NCI-H526 treated with DMSO at 0.1 percent for 48 hours (cell line): ENCODE data around the gene FEZF2.

Source experiments
- DNase-seq: peaks from one replicate; lab custom pipeline; 2025; lab: John Stamatoyannopoulos, UW

The FEZF2 gene

GRCh38 chr3:62373215-62373614 lies at the start of gene FEZF2:
Gene FEZF2, minus strand, starts transcription at chr3:62373550. Its CDS starts 682 bp downstream, at chr3:62372868.
- no peak for DNase-seq

DNA sequence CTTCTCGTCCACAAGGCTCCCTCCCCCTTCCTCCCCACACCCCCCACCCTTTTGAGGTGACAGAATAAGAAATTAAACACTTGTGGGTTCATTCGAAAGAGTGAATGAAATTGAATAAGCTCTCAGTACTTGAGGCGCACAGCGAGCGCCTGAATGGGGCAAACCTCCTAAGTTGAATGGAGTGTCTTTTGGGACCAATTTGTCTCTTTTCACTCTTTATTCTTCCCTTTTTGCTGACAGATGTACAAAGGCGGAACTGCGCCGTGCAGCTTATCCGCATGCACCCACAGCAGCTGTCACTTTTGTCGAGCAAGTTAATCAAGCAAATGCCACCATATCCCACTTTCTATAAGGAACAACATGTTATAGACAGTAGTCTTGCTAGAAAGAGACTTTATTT lies 47.9 kb upstream of the FEZF2 start:
- DNase-seq, result no peak

DNA sequence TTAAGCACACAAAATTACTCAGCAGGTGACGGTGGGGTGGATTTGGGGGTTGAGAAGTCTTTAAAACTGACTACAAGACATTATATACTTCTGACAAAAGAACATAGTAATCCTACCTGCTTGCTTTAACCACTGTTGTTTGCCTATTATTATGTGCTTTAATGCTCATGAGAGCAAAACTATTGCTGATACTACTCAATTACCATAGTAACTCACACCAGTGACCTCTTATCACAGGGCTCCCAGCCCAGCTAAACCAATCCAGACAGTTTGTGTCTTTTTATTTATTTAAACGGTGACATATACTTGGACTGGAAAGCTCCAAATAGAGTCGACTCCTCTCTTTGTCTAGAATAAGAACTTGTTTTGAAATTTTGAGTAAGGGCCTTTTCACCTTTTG lies 42.8 kb upstream of the FEZF2 start:
- no peak for DNase-seq

GRCh38 chr3:62415312-62415801 lies 42.0 kb upstream of the FEZF2 start:
- DNase-seq, result no peak

GRCh38 chr3:62414786-62415185 lies 41.4 kb upstream of the FEZF2 start:
- DNase-seq, result no peak

- DNase-seq, result no peak
Measured at GRCh38 chr3:62413687-62414086, 40.3 kb upstream of the FEZF2 start.

DNA sequence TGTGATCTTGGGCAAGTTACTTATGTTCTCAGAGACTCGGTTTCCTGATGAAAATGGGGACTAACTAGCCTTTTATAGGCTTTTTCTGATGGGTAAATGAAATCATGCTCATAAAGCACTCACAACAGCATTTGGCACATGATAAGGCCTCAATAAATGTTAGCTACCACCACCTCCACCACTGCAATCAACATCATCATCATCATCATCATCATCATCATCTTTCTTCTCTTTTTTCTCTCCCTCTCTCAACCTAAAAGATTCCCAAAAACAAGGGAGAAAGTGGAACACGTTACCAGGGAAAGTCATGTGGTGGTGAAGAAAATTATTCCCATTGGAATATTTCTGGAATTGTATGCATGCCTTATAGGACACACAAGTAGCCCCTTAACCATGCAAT lies 33.6 kb upstream of the FEZF2 start:
- no peak for DNase-seq

DNA sequence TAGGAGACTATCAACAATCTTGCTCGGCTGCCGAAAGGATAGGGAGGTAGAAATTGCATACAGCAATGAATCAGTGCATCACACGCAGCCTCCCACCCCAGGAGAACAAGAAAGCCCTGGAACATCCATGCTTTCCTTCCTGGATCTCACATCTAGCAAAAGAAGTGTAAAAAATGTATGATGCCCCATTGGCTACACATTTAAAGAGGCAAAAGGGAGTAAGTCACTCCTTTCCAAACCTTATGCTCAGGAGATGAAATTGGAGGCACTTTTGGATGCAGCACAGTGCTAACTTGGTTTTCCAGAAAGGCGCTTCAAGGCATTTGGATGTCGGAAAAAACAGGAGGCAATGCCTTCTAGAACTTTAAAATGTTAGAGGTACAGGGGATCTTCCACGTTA lies 32.2 kb upstream of the FEZF2 start:
- DNase-seq, result no peak

DNA sequence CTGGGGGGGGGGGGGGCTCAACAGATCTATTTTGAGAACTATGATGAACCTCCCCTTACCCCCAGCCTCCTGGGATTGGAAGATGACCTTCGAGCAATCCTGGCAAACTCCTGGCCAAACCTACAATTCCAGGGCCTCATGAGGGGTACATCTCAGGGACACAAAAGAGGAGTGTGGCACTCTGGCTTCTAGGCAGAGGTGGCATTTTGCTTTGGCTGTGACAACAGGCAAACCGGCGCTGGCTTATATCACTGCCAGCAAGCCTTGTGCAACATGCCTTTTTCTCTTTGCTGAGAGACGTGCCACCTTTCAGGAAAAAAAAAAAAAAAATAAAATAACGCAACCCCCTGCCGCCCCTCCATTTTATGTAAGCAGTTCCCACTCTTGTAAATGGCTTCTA lies 31.8 kb upstream of the FEZF2 start:
- no peak for DNase-seq

- DNase-seq, result no peak
Measured at GRCh38 chr3:62404321-62404720, 31.0 kb upstream of the FEZF2 start.

GRCh38 chr3:62403765-62404164 lies 30.4 kb upstream of the FEZF2 start:
- no peak for DNase-seq

- DNase-seq, result no peak
Measured at GRCh38 chr3:62392626-62393292, 19.4 kb upstream of the FEZF2 start.

DNA sequence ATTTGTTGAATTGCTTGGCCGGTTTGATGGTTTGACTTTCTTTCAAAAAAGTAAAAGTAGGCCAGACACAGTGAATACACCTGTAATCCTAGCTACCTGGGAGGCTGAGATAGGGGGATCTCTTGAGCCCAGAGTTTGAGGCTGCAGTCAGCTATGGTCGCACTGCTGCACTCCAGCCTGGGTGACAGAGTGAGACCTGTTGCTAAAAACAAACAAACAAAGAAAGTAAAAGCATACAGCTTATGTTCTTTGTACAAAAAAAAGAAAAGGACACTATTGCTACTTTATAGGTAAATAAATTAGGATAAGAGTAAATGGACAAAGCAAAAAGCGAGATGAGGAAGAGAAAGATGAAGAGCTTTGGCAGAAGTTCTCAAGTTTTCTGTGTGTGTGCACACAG lies 13.9 kb upstream of the FEZF2 start:
- no peak for DNase-seq

GRCh38 chr3:62379321-62379798 lies 6.0 kb upstream of the FEZF2 start:
- no peak for DNase-seq

DNA sequence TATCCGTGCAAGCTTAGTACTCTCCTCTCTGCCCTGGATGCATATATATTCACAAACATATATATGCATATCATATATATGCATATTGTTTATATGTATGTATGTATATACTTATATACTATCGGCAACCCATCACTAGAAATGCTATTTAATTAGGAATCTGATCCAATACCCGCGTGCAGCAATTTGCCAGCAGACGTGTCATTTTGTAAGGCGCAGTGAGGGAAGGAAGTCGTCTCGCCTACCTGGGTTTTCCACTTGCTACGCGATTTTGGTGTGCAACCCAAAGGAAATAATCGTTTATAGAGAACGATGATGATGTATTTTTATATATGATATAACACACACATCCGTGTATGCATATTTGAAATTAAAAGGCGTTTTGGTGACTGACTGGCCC lies 5.6 kb upstream of the FEZF2 start:
- peak; percentile 25 for DNase-seq

GRCh38 chr3:62378311-62378789 lies 5.0 kb upstream of the FEZF2 start:
- DNase-seq, result no peak

DNA sequence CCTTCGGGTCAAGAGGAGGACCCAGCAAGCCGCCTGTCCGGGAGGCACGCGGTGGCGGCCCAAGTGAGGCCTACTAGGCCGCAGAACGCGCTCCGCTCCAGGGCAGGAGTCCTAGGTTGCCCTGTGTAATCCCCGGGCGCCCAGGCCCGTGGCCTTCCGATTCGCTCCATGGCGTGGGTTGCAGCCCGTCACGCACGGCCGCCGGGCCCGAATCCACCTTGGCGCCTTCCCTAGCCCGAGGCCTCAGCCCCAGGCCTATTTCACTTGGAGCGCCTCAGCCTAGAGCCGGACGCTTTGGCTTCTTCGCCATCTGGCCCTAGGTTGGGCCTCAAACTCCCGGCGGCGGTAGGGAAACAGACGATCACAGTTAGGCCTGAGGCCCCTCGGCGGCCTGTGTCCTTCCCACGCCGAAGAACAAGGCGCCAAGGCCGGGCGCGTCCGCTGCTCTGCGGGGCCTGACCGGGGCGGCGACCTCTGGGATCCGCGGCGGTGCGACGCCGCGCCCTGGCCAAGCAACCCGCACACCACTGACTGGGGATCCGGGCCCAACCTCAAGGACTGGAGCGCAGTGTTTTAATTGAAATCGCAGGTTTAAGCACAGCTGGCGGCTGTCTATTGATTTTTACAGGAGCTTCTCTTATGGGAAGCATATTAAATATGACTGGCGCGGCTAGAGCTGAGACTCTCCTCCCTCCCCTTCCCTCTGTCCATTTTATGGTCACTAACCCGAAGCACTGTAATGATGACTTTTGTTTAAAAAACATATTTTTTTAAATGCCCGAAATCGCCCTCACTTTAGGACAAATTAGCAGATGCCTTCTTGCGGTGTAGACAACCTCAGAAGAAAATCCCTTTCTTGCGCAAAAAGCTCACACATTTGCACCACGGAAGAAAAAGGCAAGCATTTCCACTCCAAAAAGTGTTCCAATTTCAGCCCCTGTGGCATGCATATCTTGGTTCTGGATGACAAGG lies 3.8 kb upstream of the FEZF2 start:
- no peak for DNase-seq

DNA sequence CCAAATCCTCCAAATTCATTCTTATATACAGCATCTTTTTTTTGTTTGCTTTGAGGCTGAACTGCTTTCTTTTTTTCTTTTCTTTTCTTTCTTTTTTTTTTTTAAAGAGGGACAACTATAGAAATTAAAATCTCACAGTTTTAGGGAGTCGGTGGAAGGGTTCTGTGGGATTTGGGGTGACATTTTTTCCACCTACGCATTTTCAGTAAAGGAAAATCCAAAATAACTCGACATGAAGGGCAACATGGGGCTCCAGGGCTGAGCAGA lies 3.0 kb upstream of the FEZF2 start:
- DNase-seq, result no peak

DNA sequence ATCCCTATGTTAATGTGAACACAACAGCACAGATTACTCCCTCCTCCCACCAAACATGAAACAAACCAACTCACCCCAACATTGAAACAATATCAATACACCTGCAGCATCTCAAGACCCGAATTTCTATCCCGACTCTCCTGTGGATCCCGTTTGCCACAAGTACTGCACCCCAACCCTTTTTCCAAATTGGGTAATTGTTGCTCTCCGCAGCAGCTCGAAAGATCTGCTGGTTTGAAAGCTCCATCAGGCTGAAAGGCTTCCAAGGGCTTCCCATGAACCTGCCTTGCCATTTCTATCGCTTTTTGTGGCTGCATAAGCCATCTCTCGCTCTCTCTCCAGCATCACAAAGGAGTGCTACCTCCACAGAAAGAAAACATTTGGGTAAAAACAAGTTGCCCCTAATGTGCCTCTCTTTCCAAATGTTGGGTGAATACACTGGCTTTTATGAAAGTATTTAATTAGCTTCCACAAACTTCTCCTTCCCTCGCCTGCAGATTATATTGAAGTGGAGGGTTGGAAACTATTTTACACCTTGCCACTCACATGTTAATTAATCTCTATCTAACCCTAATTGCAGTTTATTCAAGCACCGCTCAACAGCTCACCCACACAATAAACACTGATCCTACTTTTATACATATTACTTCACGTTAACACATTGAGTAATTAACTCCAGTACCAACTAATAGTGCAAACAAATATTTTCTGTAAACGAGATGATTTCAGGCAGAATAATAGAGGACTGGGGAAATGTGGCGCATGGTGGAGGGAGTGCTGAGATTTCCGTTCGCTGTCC lies 2.5 kb upstream of the FEZF2 start:
- DNase-seq, result no peak

DNA sequence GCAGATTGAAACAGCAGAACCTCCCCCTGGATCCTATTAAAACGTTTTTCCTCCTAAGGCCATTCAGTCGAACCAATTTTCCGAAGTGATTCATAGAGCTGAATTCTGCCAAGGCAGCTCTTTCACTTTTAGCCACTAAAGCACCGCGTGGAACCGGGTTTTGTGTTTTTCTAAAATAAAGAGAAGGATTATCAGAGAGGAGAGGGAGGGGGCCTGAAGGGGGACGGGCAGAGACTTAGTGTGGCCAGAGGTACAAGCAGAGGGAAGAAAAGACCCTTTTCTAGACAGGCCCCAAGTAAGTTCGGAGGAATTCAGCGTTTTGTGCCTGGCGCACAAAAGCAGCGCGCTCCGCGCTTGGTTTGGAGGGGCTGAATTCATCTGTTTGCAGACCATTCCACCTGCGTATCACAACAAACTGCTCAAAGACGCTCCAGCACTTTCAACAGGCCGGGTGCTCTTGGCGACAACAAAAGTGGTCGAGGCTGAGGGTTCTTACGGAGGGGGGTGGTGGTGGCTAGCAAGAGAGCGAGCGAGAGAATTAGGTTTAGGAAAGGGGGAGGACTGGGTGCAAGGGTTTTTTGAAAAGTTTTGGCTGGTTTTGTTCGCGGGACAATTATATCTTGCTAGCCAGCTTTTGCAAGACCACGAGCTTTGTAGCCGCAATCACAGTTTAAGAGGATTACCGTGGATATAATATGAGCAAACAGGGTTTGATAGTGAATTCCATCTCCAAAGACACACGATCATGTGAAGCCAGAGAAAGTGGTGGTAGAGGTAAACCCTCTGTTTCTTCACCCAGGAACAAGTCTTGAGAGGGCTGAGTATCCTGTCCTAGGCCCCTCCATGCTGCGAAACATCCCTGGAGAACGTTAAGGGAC lies 1.2 kb upstream of the FEZF2 start:
- no peak for DNase-seq

DNA sequence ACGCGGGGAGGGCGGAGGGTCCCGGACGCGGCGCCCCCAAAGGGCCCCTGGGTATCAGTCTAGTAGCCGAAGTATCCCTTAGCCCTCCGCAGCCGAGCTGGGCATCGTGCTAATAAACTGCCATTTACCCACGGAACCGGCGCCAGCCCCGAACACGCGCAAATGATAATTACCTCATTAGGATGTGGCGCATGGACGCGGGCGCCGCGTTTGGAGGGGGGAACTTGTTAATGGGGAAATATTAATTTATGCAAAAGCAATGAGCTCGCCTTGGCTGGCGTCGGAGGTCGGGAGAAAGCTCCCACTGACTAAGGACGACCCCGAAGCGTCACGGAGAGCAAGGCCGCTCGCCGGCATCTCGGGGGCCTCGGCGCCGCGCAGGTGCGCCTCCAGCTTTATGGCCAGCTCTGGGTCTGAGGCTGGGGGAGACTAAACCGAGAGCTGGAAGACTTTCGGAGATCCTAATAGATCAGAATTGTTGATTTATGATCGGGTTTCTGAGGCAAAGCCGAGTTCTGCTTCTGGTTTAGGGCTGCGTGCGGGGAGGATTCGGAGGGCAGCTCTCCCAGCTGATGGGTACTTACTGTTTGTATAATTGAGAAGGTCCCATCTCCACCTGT lies 474 bp upstream of the FEZF2 start:
- DNase-seq, result no peak
